ENCODE data around the gene ATP13A4. TPM values are rescaled to one million over a fixed set of nuclear protein-coding genes. Genes with fewer than 3 reads are reported as not detected.
"Not testable (repeated sequence)": the region's sequence is repeated elsewhere in the genome, so short reads cannot be mapped to it uniquely, and the experiment has no call there.

ATP13A4 gene
- polyA plus RNA-seq, 10 donors: 0.31 to 3.5 (median 1.2) TPM

- no peak for DNase-seq
These were observed 4.4 kb upstream of the ATP13A4 start for GRCh38 chr3:193559100-193559499.

GRCh38 chr3:193556841-193557240 lies 2.1 kb upstream of the ATP13A4 start:
- no peak for DNase-seq

GRCh38 chr3:193553586-193553985 lies 1.1 kb downstream of the ATP13A4 start:
- DNase-seq: no peak

- DNase-seq: no peak
These were observed 1.8 kb downstream of the ATP13A4 start for GRCh38 chr3:193552923-193553322.

GRCh38 chr3:193548406-193548805 lies 6.3 kb downstream of the ATP13A4 start:
- DNase-seq: no peak

GRCh38 chr3:193546129-193546528 lies 8.6 kb downstream of the ATP13A4 start:
- DNase-seq: no peak

- DNase-seq: no peak
These were observed 9.4 kb downstream of the ATP13A4 start for GRCh38 chr3:193545304-193545703.

GRCh38 chr3:193544289-193544688 lies 10.4 kb downstream of the ATP13A4 start:
- no peak for DNase-seq

GRCh38 chr3:193530231-193531165 lies 24.2 kb downstream of the ATP13A4 start:
- DNase-seq: no peak

- not testable (repeated sequence) for DNase-seq
These were observed 28.6 kb downstream of the ATP13A4 start for GRCh38 chr3:193526085-193526484.

GRCh38 chr3:193522473-193522872 lies 32.2 kb downstream of the ATP13A4 start:
- DNase-seq: no peak

GRCh38 chr3:193520738-193521137 lies 34.0 kb downstream of the ATP13A4 start:
- no peak for DNase-seq

GRCh38 chr3:193515966-193516365 lies 38.7 kb downstream of the ATP13A4 start:
- no peak for DNase-seq

- no peak for DNase-seq
These were observed 44.5 kb downstream of the ATP13A4 start for GRCh38 chr3:193510154-193510553.

- DNase-seq: no peak
These were observed 45.4 kb downstream of the ATP13A4 start for GRCh38 chr3:193509103-193509965.

GRCh38 chr3:193508108-193508507 lies 46.6 kb downstream of the ATP13A4 start:
- no peak for DNase-seq

- no peak for DNase-seq
These were observed 47.1 kb downstream of the ATP13A4 start for GRCh38 chr3:193507566-193507965.

- DNase-seq: peak; percentile 47 to 68 (median 55)
These were observed 47.8 kb downstream of the ATP13A4 start for GRCh38 chr3:193506921-193507320.

- no peak for DNase-seq
These were observed 51.8 kb downstream of the ATP13A4 start for GRCh38 chr3:193502871-193503270.

- peak in 1 of 3 donors; percentile 21 for DNase-seq
These were observed 54.8 kb downstream of the ATP13A4 start for GRCh38 chr3:193499801-193500485.

- peak; percentile 26 to 67 (median 57) for DNase-seq
These were observed 55.4 kb downstream of the ATP13A4 start for GRCh38 chr3:193499136-193499770.

Measured in muscle of back (tissue), 11 donors.